SW480 (cell line): Measurements from ENCODE around the gene TBL3.

Source experiments
- DNase-seq: peaks from one replicate; pipeline ENCODE4 v3.0.0-alpha.2; 2016; ENCODE audit warnings: low spot score

TBL3 gene

GRCh38 chr16:2016407-2016922, 44.6 kb downstream of the TBL3 start:
- no peak for DNase-seq

- DNase-seq, result no peak
Measured at GRCh38 chr16:2019518-2019920, 47.7 kb downstream of the TBL3 start, which contains the start of gene NPW. Gene NPW (plus strand): TSS chr16:2019785.

GRCh38 chr16:2019921-2020831, 48.3 kb downstream of the TBL3 start:
- no peak for DNase-seq

- no peak for DNase-seq
Measured at GRCh38 chr16:2022723-2023091, 50.9 kb downstream of the TBL3 start.

GRCh38 chr16:2023092-2024031, 51.5 kb downstream of the TBL3 start:
- peak; percentile 75 for DNase-seq

GRCh38 chr16:2024032-2024420, 52.2 kb downstream of the TBL3 start:
- no peak for DNase-seq

GRCh38 chr16:2025251-2025650, 53.4 kb downstream of the TBL3 start:
- DNase-seq, result no peak

- DNase-seq, result no peak
Measured at GRCh38 chr16:2025878-2026460, 54.1 kb downstream of the TBL3 start.

- no peak for DNase-seq
Measured at GRCh38 chr16:2026461-2027023, 54.7 kb downstream of the TBL3 start, which contains the start of gene NHERF2. Gene NHERF2 (plus strand): TSS chr16:2026902. CDS start chr16:2027006, 104 bp downstream.

- DNase-seq, result no peak
Measured at GRCh38 chr16:2027024-2028010, 55.5 kb downstream of the TBL3 start.

- no peak for DNase-seq
Measured at GRCh38 chr16:2028146-2028545, 56.3 kb downstream of the TBL3 start.

GRCh38 chr16:2028620-2029220, 56.9 kb downstream of the TBL3 start:
- no peak for DNase-seq

GRCh38 chr16:2029350-2029749, 57.5 kb downstream of the TBL3 start:
- no peak for DNase-seq

GRCh38 chr16:2030036-2030435, 58.2 kb downstream of the TBL3 start:
- no peak for DNase-seq

GRCh38 chr16:2031081-2031577, 59.3 kb downstream of the TBL3 start:
- DNase-seq, result no peak
